Psoas muscle (tissue), 8 donors: ENCODE measurements around the gene BCL2L11. TPM values are rescaled to one million over a fixed set of nuclear protein-coding genes. Genes with fewer than 3 reads are reported as not detected.

ENCODE experiments used
- ATAC-seq, 4 donors: fragments of 200-7000 bp; cut with Tn5 transposase; one replicate each; pipeline ENCODE4 v1.9.1; 2020; ENCODE audit warnings: moderate library complexity in 3 of 4, mild to moderate bottlenecking in 2 of 4
- DNase-seq, 2 donors: peaks; one replicate each; pipeline ENCODE4 v3.0.0-alpha.2; 2020
- H3K27ac ChIP-seq: fragments of 200-600 bp; one replicate; pipeline ENCODE4 v1.8.0; 2022
- H3K27me3 ChIP-seq, 3 donors: fragments of 200-600 bp in 1 of 3; one replicate each; pipeline versions ENCODE4 v1.6.1 to v1.8.0; 2013 to 2022; ENCODE audit warnings: low read length in 2 of 3, mild to moderate bottlenecking in 2 of 3, moderate library complexity in 1 of 3; ENCODE audit not compliant: insufficient read depth in 3 of 3
- H3K36me3 ChIP-seq, 2 donors: fragments of 200-600 bp in 1 of 2; one replicate each; pipeline versions ENCODE4 v1.6.1 to v1.8.0; 2013 to 2022; ENCODE audit warnings: low read depth in 1 of 2, mild to moderate bottlenecking in 1 of 2, moderate library complexity in 1 of 2; ENCODE audit not compliant: insufficient read depth in 1 of 2
- H3K4me1 ChIP-seq: fragments of 200-600 bp; one replicate; pipeline ENCODE4 v1.8.0; 2022
- H3K4me3 ChIP-seq: fragments of 200-600 bp; one replicate; pipeline ENCODE4 v1.8.0; 2022; ENCODE audit warnings: mild to moderate bottlenecking
- H3K9me3 ChIP-seq: fragments of 200-600 bp; one replicate; pipeline ENCODE4 v1.8.0; 2022
- CTCF ChIP-seq: fragments of 200-600 bp; IDR thresholded peaks from one replicate; pipeline ENCODE4 v1.8.0; 2022; ENCODE audit warnings: antibody characterized with exemption
- WGBS, 3 donors: extraction: QIAGEN DNeasy Blood & Tissue Kit; methylation state at CpG; one replicate each; pipeline versions ENCODE4 v1.1.6 to v1.1.7; 2013; 5-methylcytosine and 5-hydroxymethylcytosine counted together
- intact Hi-C, 2 donors: fragments of 100-400 bp; cut with DNase I; formaldehyde crosslinking; loops; one replicate each; pipeline versions ENCODE4 v1.11.0 to v1.14.2; 2022
- polyA plus RNA-seq, 3 donors: library from polyadenylated mRNA; stranded (reverse); fragments of 200-250 nt; gene quantifications; one replicate each; pipeline ENCODE4 v1.2.3, GENCODE V29; 2013
- total RNA-seq, 4 donors: library from RNA; stranded (reverse); fragmentation: NEBNext Ultra II Directional in 2 of 4; extraction: Animal tissue kit (Norgen Biotek cat#: 25700) in 2 of 4; gene quantifications; one replicate each; pipeline versions ENCODE4 v1.2.1 to v1.2.4, GENCODE V29; 2021 to 2023
- donor health status: healthy with polysubstance abuse.
- donor health status: DM: no; HTN: no; CAD: no; lungs with moderate emphysema.
- donor health status: Bipolar disorder and iron deficiency.
- donor health status: healthy.
- donor health status: DM: yes; HTN: yes; CAD: no.
- donor health status: DM: no; HTN: no; CAD: no.
- donor health status: DM: no; HTN: no; CAD: no.
- donor health status: DM: yes; HTN: yes; CAD: no.

Gene BCL2L11
- total and polyA plus RNA-seq, 7 donors = 2.5 to 25.4 (median 8.2) TPM

- intact Hi-C loops = no loop called here
- TF ChIP-seq CTCF = no peak
- H3K4me1 ChIP-seq = peaks cover 35% of the 10 kb centered on the region
- peaks cover 0 to 19% of the 10 kb centered on the region in 2 donors for H3K36me3 ChIP-seq
- no peaks in the 10 kb centered on the region for H3K9me3 ChIP-seq
- no peaks in the 10 kb centered on the region for H3K27me3 ChIP-seq
- H3K27ac ChIP-seq = no peak overlapping the region
- ATAC-seq = peak in 1 of 4 donors; percentile 11
- no peak for DNase-seq
- no peak overlapping the region for H3K4me3 ChIP-seq
- 92 to 94% (median 93%) methylated on average over 9 of the region's 9 CpGs for WGBS, 3 donors
These were observed 46.6 kb downstream of the BCL2L11 start for GRCh38 chr2:111167076-111167862.

GRCh38 chr2:111167863-111168162 is 47.1 kb downstream of the BCL2L11 start:
- 86 to 95% (median 87%) methylated on average over 4 of the region's 4 CpGs for WGBS, 3 donors
- no peak overlapping the region for H3K27ac ChIP-seq
- intact Hi-C loops = no loop called here
- ATAC-seq (peak in 1 of 4 donors; percentile 3), DNase-seq (no peak)
- H3K9me3 ChIP-seq = no peaks in the 10 kb centered on the region
- TF ChIP-seq CTCF = no peak
- no peaks in the 10 kb centered on the region for H3K27me3 ChIP-seq
- no peak overlapping the region for H3K4me3 ChIP-seq
- H3K36me3 ChIP-seq = peaks cover 0 to 19% of the 10 kb centered on the region in 2 donors
- H3K4me1 ChIP-seq = peaks cover 29% of the 10 kb centered on the region

GRCh38 chr2:111168528-111169239 is 48.0 kb downstream of the BCL2L11 start:
- 32 to 51% (median 34%) methylated on average over 9 of the region's 9 CpGs for WGBS, 3 donors
- intact Hi-C loops = no loop called here
- Histone ChIP-seq H3K4me1 (peaks cover 26% of the 10 kb centered on the region), H3K9me3 (no peaks in the 10 kb centered on the region), H3K36me3 (peaks cover 0 to 19% of the 10 kb centered on the region in 2 donors), H3K4me3 (no peak overlapping the region), H3K27ac (no peak overlapping the region), H3K27me3 (no peaks in the 10 kb centered on the region)
- peak; percentile 95 to 99 (median 98) for ATAC-seq
- no peak for TF ChIP-seq CTCF
- DNase-seq = peak; percentile 72 to 86

- Histone ChIP-seq H3K9me3 (no peaks in the 10 kb centered on the region), H3K4me1 (peaks cover 26% of the 10 kb centered on the region), H3K27me3 (no peaks in the 10 kb centered on the region), H3K4me3 (no peak overlapping the region), H3K36me3 (peaks cover 0 to 19% of the 10 kb centered on the region in 2 donors), H3K27ac (no peak overlapping the region)
- TF ChIP-seq CTCF = no peak
- WGBS, 3 donors = 55 to 71% (median 67%) methylated on average over 2 of the region's 2 CpGs
- intact Hi-C loops = no loop called here
- ATAC-seq (peak; percentile 21 to 35 (median 23)), DNase-seq (no peak)
These were observed 48.6 kb downstream of the BCL2L11 start for GRCh38 chr2:111169268-111169667.
